Measurements from ENCODE around the gene ATG10. TPM values are rescaled to one million over a fixed set of nuclear protein-coding genes. Genes with fewer than 3 reads are reported as not detected.
A peak's percentile ranks its signal among the peaks of the same experiment; 100 is the strongest.
"Not testable (repeated sequence)": the region's sequence is repeated elsewhere in the genome, so short reads cannot be mapped to it uniquely, and the experiment has no call there.

Gene ATG10
- total and polyA plus RNA-seq, 4 donors = 3.9 to 12.8 (median 8.7) TPM

DNA sequence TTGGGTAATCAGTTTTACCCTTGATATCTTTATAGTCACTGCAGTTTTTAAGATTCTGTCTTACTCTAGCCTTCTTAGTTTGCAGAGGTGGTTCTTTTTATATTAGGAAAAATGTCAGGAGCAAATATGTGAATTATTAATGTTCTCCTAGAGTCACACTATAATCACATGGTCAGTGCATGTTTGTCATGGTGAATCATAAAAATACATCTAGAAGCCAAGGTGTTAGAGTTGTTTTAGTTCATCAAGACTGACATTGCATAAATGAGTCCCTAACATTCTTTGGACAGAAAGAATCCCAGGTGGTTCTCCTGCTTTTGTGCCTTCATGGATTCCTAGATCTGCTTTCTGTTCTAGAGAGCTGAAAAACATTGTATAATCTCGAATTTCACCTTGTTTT is 22.9 kb downstream of the ATG10 start:
- intact Hi-C loops (cut with DNase I) = no loop called here

DNA sequence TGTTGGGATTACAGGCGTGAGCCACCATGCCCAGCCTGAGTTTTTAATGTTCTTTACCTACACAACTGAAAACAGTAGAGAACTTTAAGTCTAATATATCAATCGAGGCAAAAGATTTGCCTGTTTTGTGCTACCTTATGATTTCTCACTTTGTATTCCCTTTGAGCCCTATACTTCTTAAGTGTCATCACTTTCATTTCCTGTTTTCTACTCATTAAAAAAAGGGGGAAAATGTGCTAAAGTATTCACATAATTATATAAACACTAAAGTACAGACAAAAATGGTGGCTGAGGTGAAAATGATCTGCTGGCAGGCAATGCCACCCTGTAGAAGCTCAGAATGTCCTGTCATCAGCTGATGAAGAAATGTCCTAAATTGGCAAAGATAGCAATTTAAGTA is 23.6 kb downstream of the ATG10 start:
- Histone ChIP-seq H3K27ac (ENCODE audit: low read depth in 1 of 2, low read length in 2 of 2) (no peak overlapping the region), H3K9me3 (ENCODE audit: control insufficient read depth, low read length) (no peaks in the 10 kb centered on the region), H3K4me1 (ENCODE audit: control insufficient read depth in 1 of 2, insufficient read depth in 2 of 2, low read length in 2 of 2) (no peaks in the 10 kb centered on the region), H3K36me3 (ENCODE audit: control insufficient read depth in 1 of 2, insufficient read depth in 2 of 2, low read length in 1 of 2) (no peaks in the 10 kb centered on the region), H3K4me3 (ENCODE audit: low read length in 2 of 2) (no peak overlapping the region), H3K27me3 (ENCODE audit: control insufficient read depth in 1 of 2, insufficient read depth in 2 of 2, low read length in 1 of 2) (no peaks in the 10 kb centered on the region)
- DNase-seq (no peak), ATAC-seq (ENCODE audit: low FRiP score) (no peak)
- 90 to 93% methylated on average over 2 of the region's 2 CpGs for WGBS, 2 donors
- intact Hi-C loops (cut with DNase I) = no loop called here

More for the DNA sequence above, 22.9 kb downstream of the ATG10 start:
- no peak overlapping the region for H3K27ac ChIP-seq (ENCODE audit: low read depth in 1 of 2, low read length in 2 of 2)
- WGBS, 2 donors = 86 to 92% methylated on average over 1 of the region's 1 CpG
- H3K4me3 ChIP-seq (ENCODE audit: low read length in 2 of 2) = no peak overlapping the region
- H3K4me1 ChIP-seq (ENCODE audit: control insufficient read depth in 1 of 2, insufficient read depth in 2 of 2, low read length in 2 of 2) = no peaks in the 10 kb centered on the region
- H3K27me3 ChIP-seq (ENCODE audit: control insufficient read depth in 1 of 2, insufficient read depth in 2 of 2, low read length in 1 of 2) = no peaks in the 10 kb centered on the region
- ATAC-seq (ENCODE audit: low FRiP score) (no peak), DNase-seq (no peak)
- H3K9me3 ChIP-seq (ENCODE audit: control insufficient read depth, low read length) = no peaks in the 10 kb centered on the region
- H3K36me3 ChIP-seq (ENCODE audit: control insufficient read depth in 1 of 2, insufficient read depth in 2 of 2, low read length in 1 of 2) = no peaks in the 10 kb centered on the region

DNA sequence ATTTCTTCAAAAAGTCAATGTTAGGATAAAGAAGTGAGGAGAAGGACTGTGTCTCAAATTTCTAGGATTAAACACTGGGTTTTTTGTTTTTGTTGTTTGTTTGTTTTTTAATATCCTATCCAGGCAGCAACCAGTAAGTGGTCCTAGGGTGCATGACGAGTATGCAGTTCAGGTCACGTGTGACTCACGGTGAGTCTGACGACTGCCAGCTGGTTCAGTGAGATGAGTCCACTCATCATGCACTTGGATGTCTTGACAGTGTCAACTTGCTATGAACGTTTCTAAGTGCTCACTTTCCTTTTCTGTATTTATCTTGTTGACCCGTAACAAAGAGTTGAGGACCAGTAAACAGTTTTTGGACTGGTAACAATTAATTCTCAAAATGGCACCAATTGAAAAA is 32.7 kb downstream of the ATG10 start:
- Histone ChIP-seq H3K9me3 (ENCODE audit: control insufficient read depth, low read length) (no peaks in the 10 kb centered on the region), H3K4me3 (ENCODE audit: low read length in 2 of 2) (no peak overlapping the region), H3K27ac (ENCODE audit: low read depth in 1 of 2, low read length in 2 of 2) (no peak overlapping the region), H3K36me3 (ENCODE audit: control insufficient read depth in 1 of 2, insufficient read depth in 2 of 2, low read length in 1 of 2) (no peaks in the 10 kb centered on the region), H3K27me3 (ENCODE audit: control insufficient read depth in 1 of 2, insufficient read depth in 2 of 2, low read length in 1 of 2) (no peaks in the 10 kb centered on the region), H3K4me1 (ENCODE audit: control insufficient read depth in 1 of 2, insufficient read depth in 2 of 2, low read length in 2 of 2) (no peaks in the 10 kb centered on the region)
- intact Hi-C loops (cut with DNase I) = no loop called here
- no peak for ATAC-seq (ENCODE audit: low FRiP score)
- no peak for DNase-seq
- WGBS, 2 donors = 76 to 85% methylated on average over 6 of the region's 6 CpGs

DNA sequence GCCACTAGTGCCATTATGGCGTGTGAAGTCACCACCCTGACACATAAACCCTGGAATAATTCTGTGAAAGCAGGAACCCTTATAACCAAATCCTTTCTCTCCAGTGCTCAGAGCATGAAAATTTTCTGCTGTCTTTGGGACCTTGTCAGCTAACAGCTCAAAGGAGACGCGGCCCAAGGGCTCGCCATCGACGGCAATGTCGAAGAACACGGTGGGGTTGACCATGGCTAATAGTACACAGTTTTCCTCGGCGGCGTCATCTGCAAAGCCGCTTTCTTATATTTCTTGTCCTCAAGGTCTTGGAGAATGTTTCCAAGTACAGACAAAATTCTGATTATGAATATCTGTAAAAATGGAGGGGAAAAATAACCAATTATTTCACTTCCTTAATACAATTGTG is 38.0 kb downstream of the ATG10 start:
- intact Hi-C loops (cut with DNase I); H3K4me1 ChIP-seq (ENCODE audit: control insufficient read depth in 1 of 2, insufficient read depth in 2 of 2, low read length in 2 of 2); ATAC-seq (ENCODE audit: low FRiP score); H3K27me3 ChIP-seq (ENCODE audit: control insufficient read depth in 1 of 2, insufficient read depth in 2 of 2, low read length in 1 of 2); DNase-seq; H3K4me3 ChIP-seq (ENCODE audit: low read length in 2 of 2); H3K36me3 ChIP-seq (ENCODE audit: control insufficient read depth in 1 of 2, insufficient read depth in 2 of 2, low read length in 1 of 2); H3K9me3 ChIP-seq (ENCODE audit: control insufficient read depth, low read length); H3K27ac ChIP-seq (ENCODE audit: low read depth in 1 of 2, low read length in 2 of 2): not testable (repeated sequence)
- 98% methylated on average over 12 of the region's 12 CpGs for WGBS, 2 donors

DNA sequence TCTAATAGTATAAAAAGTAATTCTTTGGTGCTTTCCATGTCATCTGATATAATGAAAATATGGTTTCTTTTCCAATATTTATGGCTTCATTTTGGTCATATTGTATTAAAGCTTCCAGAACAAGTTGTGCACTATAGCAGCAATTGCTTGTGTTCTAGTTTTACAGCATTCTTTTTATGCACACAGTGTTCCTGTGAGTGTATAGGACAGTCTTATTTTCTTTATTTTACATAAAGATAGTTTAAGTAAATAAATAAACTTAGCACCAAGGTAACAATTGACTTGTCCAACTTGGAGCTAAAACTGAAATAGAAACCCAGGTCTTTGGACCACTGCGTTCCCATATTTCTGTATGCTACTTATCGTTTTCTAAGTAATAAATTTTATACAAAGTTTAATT is 38.9 kb downstream of the ATG10 start:
- Histone ChIP-seq H3K36me3 (ENCODE audit: control insufficient read depth in 1 of 2, insufficient read depth in 2 of 2, low read length in 1 of 2) (no peaks in the 10 kb centered on the region), H3K9me3 (ENCODE audit: control insufficient read depth, low read length) (no peaks in the 10 kb centered on the region), H3K4me1 (ENCODE audit: control insufficient read depth in 1 of 2, insufficient read depth in 2 of 2, low read length in 2 of 2) (no peaks in the 10 kb centered on the region), H3K27ac (ENCODE audit: low read depth in 1 of 2, low read length in 2 of 2) (no peak overlapping the region), H3K4me3 (ENCODE audit: low read length in 2 of 2) (no peak overlapping the region), H3K27me3 (ENCODE audit: control insufficient read depth in 1 of 2, insufficient read depth in 2 of 2, low read length in 1 of 2) (no peaks in the 10 kb centered on the region)
- ATAC-seq (ENCODE audit: low FRiP score) (no peak), DNase-seq (no peak)
- 96 to 98% methylated on average over 2 of the region's 2 CpGs for WGBS, 2 donors
- intact Hi-C loops (cut with DNase I) = no loop called here

DNA sequence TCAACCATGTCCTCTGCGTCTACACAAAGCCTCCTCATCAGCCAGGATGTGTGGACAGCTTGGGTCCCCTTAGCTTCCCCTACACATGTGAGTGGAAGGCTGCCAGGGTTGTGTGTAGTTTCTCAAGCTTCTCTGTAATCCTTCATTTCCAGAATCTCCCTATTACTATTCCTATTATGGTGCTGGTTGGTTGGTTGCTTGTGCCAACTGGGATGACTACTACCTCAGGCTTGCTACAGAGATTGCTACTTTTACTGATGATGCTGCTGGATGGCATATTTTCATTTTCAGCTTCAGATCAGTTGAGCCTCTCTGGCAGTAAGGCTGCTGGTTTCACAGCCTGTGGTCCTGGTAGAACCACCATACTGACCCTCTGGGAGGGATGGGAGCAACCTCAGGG is 39.9 kb downstream of the ATG10 start:
- ATAC-seq (ENCODE audit: low FRiP score) = no peak
- Histone ChIP-seq H3K27me3 (ENCODE audit: control insufficient read depth in 1 of 2, insufficient read depth in 2 of 2, low read length in 1 of 2) (no peaks in the 10 kb centered on the region), H3K4me1 (ENCODE audit: control insufficient read depth in 1 of 2, insufficient read depth in 2 of 2, low read length in 2 of 2) (no peaks in the 10 kb centered on the region), H3K4me3 (ENCODE audit: low read length in 2 of 2) (no peak overlapping the region), H3K9me3 (ENCODE audit: control insufficient read depth, low read length) (no peaks in the 10 kb centered on the region), H3K27ac (ENCODE audit: low read depth in 1 of 2, low read length in 2 of 2) (no peak overlapping the region), H3K36me3 (ENCODE audit: control insufficient read depth in 1 of 2, insufficient read depth in 2 of 2, low read length in 1 of 2) (no peaks in the 10 kb centered on the region)
- intact Hi-C loops (cut with DNase I) = no loop called here
- DNase-seq = peak in 1 of 2 donors; percentile 49
- WGBS, 2 donors = 90 to 93% methylated on average over 1 of the region's 1 CpG

DNA sequence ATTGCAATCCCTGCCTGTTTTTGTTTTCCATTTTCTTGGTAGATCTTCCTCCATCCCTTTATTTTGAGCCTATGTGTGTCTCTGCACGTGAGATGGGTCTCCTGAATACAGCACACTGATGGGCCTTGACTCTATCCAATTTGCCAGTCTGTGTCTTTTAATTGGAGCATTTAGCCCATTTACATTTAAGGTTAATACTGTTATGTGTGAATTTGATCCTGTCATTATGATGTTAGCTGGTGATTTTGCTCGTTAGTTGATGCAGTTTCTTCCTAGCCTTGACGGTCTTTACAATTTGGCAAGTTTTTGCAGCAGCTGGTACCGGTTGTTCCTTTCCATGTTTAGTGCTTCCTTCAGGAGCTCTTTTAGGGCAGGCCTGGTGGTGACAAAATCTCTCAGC is 42.8 kb downstream of the ATG10 start:
- intact Hi-C loops (cut with DNase I); ATAC-seq (ENCODE audit: low FRiP score): not testable (repeated sequence)
- WGBS, 2 donors = 96 to 98% methylated on average over 4 of the region's 4 CpGs

DNA sequence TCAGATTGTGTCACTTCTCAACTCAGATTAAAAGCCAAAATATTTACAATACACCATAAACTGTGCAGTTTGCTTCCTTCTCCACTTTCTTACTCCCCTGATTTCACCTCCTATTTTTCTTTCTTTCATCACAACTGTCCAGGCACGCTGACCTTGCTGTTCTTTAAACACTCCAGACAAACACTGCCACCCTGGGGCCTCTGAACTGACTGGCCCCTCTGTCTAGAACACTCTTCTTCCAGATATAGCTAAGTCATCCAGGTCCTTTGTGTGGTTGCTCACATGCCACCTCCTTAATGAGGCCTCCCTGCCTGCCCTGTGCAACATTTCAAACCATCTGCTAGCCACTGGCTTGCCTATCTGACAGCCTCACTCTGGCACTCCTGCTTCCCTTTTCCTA is 46.6 kb downstream of the ATG10 start:
- no peaks in the 10 kb centered on the region for H3K9me3 ChIP-seq (ENCODE audit: control insufficient read depth, low read length)
- no peak for ATAC-seq (ENCODE audit: low FRiP score)
- intact Hi-C loops (cut with DNase I) = no loop called here
- DNase-seq = no peak
- no peaks in the 10 kb centered on the region for H3K4me1 ChIP-seq (ENCODE audit: control insufficient read depth in 1 of 2, insufficient read depth in 2 of 2, low read length in 2 of 2)
- H3K27me3 ChIP-seq (ENCODE audit: control insufficient read depth in 1 of 2, insufficient read depth in 2 of 2, low read length in 1 of 2) = no peaks in the 10 kb centered on the region
- WGBS, 2 donors = 52 to 72% methylated on average over 1 of the region's 1 CpG
- no peak overlapping the region for H3K4me3 ChIP-seq (ENCODE audit: low read length in 2 of 2)
- no peak overlapping the region for H3K27ac ChIP-seq (ENCODE audit: low read depth in 1 of 2, low read length in 2 of 2)
- no peaks in the 10 kb centered on the region for H3K36me3 ChIP-seq (ENCODE audit: control insufficient read depth in 1 of 2, insufficient read depth in 2 of 2, low read length in 1 of 2)

More for the DNA sequence above, 42.8 kb downstream of the ATG10 start:
- not testable (repeated sequence) for H3K9me3 ChIP-seq (ENCODE audit: control insufficient read depth, low read length); H3K27me3 ChIP-seq (ENCODE audit: control insufficient read depth in 1 of 2, insufficient read depth in 2 of 2, low read length in 1 of 2); H3K4me3 ChIP-seq (ENCODE audit: low read length in 2 of 2); H3K4me1 ChIP-seq (ENCODE audit: control insufficient read depth in 1 of 2, insufficient read depth in 2 of 2, low read length in 2 of 2); H3K36me3 ChIP-seq (ENCODE audit: control insufficient read depth in 1 of 2, insufficient read depth in 2 of 2, low read length in 1 of 2); DNase-seq; H3K27ac ChIP-seq (ENCODE audit: low read depth in 1 of 2, low read length in 2 of 2)

DNA sequence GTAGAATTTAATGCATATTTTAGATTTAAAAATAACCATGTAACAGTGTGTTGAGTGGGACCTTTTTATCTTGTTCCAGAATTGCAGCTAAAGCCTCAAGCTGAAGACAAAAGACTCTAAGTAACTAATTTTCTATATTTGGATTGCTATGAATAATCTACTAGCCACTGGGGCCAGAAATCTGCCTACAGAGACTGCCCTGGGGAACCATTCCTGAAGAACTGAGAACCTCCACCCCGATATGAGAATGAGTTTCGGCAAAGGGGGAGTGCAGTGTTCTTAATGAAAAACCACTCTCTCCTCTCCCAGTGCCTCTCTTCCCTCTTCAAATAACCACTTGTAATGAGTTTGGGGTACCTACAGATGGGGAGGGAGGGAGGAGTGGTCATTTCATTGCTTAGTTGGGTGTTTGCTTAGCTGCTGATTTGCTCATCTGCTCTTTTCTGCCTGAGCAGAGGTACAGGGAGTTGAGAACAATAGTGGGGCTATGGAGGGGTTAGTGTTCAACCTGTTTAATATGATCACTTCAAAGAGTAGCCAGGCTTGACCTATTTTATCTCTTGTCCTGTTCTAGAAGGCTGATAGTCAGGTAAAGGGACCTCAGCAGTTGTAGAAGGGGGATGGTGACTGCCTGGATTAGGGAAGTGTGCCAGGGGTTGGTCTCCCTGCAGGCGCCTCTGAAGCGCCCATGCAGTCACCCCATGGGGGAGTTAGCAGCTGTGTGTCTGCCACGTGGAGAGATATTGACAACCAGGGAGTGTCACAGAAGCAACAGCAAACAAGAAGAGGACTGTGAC is 47.7 kb downstream of the ATG10 start:
- Histone ChIP-seq H3K4me1 (ENCODE audit: control insufficient read depth in 1 of 2, insufficient read depth in 2 of 2, low read length in 2 of 2) (no peaks in the 10 kb centered on the region), H3K4me3 (ENCODE audit: low read length in 2 of 2) (no peak overlapping the region), H3K36me3 (ENCODE audit: control insufficient read depth in 1 of 2, insufficient read depth in 2 of 2, low read length in 1 of 2) (no peaks in the 10 kb centered on the region), H3K27ac (ENCODE audit: low read depth in 1 of 2, low read length in 2 of 2) (no peak overlapping the region), H3K9me3 (ENCODE audit: control insufficient read depth, low read length) (no peaks in the 10 kb centered on the region), H3K27me3 (ENCODE audit: control insufficient read depth in 1 of 2, insufficient read depth in 2 of 2, low read length in 1 of 2) (no peaks in the 10 kb centered on the region)
- WGBS, 2 donors = 82 to 83% methylated on average over 5 of the region's 5 CpGs
- intact Hi-C loops (cut with DNase I) = no loop called here
- DNase-seq = no peak
- no peak for ATAC-seq (ENCODE audit: low FRiP score)

All from aorta (tissue), 5 donors.